Mesenchymal stem cell (in vitro differentiated cells and primary cell): ENCODE results near the gene TMPRSS5.

Experiments
- DNase-seq: peaks from one replicate; pipeline ENCODE4 v3.0.0-alpha.2; 2013
- H2AFZ ChIP-seq: one replicate; pipeline ENCODE4 v1.6.1; 2013; ENCODE audit warnings: low read depth, mild to moderate bottlenecking, control low read depth, inconsistent platforms, low read length, moderate library complexity
- H2AK5ac ChIP-seq: 2 replicates; pipeline ENCODE4 v1.6.1; 2013; ENCODE audit warnings: low read length, moderate library complexity, mild to moderate bottlenecking, inconsistent platforms; ENCODE audit not compliant: severe bottlenecking
- H2BK120ac ChIP-seq: one replicate; pipeline ENCODE4 v1.6.1; 2013; ENCODE audit warnings: low read depth, mild to moderate bottlenecking, inconsistent platforms, low read length, moderate library complexity
- H2BK12ac ChIP-seq, 2 experiments: one replicate each; pipeline ENCODE4 v1.6.1; 2013; ENCODE audit warnings: inconsistent platforms in 2 of 2, low read length in 2 of 2, mild to moderate bottlenecking in 2 of 2, moderate library complexity in 2 of 2, control low read depth in 1 of 2
- H2BK15ac ChIP-seq: one replicate; pipeline ENCODE4 v1.6.1; 2013; ENCODE audit warnings: mild to moderate bottlenecking, low read depth, inconsistent platforms; ENCODE audit not compliant: poor library complexity, severe bottlenecking
- H2BK5ac ChIP-seq: 2 replicates; pipeline ENCODE4 v1.6.1; 2013; ENCODE audit warnings: low read depth, mild to moderate bottlenecking, low read length, control low read depth, inconsistent platforms; ENCODE audit not compliant: poor library complexity, severe bottlenecking
- H3K14ac ChIP-seq, 2 experiments: one replicate each; pipeline ENCODE4 v1.6.1; 2013; ENCODE audit warnings: inconsistent platforms in 2 of 2, low read length in 2 of 2, control low read depth in 1 of 2, mild to moderate bottlenecking in 1 of 2, moderate library complexity in 1 of 2
- H3K18ac ChIP-seq, 2 experiments: one replicate each; pipeline ENCODE4 v1.6.1; 2013; ENCODE audit warnings: inconsistent platforms in 2 of 2, low read length in 2 of 2, control low read depth in 1 of 2, low read depth in 1 of 2, mild to moderate bottlenecking in 1 of 2
- H3K23ac ChIP-seq, 2 experiments: one replicate each; pipeline ENCODE4 v1.6.1; 2013; ENCODE audit warnings: inconsistent platforms in 2 of 2, low read length in 2 of 2, mild to moderate bottlenecking in 2 of 2, moderate library complexity in 2 of 2, control low read depth in 1 of 2
- H3K27ac ChIP-seq: 2 replicates; pipeline ENCODE4 v1.5.1; 2013; ENCODE audit warnings: mild to moderate bottlenecking, moderate library complexity, low read length, control low read depth, inconsistent platforms; ENCODE audit not compliant: poor library complexity, severe bottlenecking
- H3K27me3 ChIP-seq, 2 experiments: 2 replicates each; pipeline versions ENCODE4 v1.6.1 to v1.7.0; 2013; ENCODE audit warnings: low read length in 2 of 2, mild to moderate bottlenecking in 2 of 2, moderate library complexity in 2 of 2, control low read depth in 1 of 2, inconsistent platforms in 1 of 2; ENCODE audit not compliant: control insufficient read depth in 1 of 2, insufficient read depth in 1 of 2
- H3K36me3 ChIP-seq, 2 experiments: 2 replicates each; pipeline versions ENCODE4 v1.6.1 to v1.7.0; 2013; ENCODE audit warnings: low read length in 2 of 2, control low read depth in 1 of 2, inconsistent platforms in 1 of 2, low read depth in 1 of 2, mild to moderate bottlenecking in 1 of 2; ENCODE audit not compliant: insufficient read depth in 2 of 2, control insufficient read depth in 1 of 2
- H3K4ac ChIP-seq, 2 experiments: one replicate each; pipeline ENCODE4 v1.6.1; 2013; ENCODE audit warnings: inconsistent platforms in 2 of 2, low read length in 2 of 2, mild to moderate bottlenecking in 2 of 2, moderate library complexity in 2 of 2, control low read depth in 1 of 2, low read depth in 1 of 2
- H3K4me1 ChIP-seq: 2 replicates; pipeline ENCODE4 v1.6.1; 2013; ENCODE audit warnings: low read depth, low read length, control low read depth; ENCODE audit not compliant: control insufficient read depth, insufficient read depth
- H3K4me2 ChIP-seq: 2 replicates; pipeline ENCODE4 v1.6.1; 2013; ENCODE audit warnings: low read length, mild to moderate bottlenecking, inconsistent platforms; ENCODE audit not compliant: poor library complexity, severe bottlenecking
- H3K4me3 ChIP-seq, 2 experiments: 2 replicates each; pipeline versions ENCODE4 v1.5.1 to v1.7.0; 2013; ENCODE audit warnings: low read length in 2 of 2, mild to moderate bottlenecking in 2 of 2, control low read depth in 1 of 2, low read depth in 1 of 2; ENCODE audit not compliant: insufficient read depth in 1 of 2
- H3K79me1 ChIP-seq: replicated peaks from 2 replicates; pipeline ENCODE4 v1.6.1; 2013; ENCODE audit warnings: mild to moderate bottlenecking, control low read depth, low read length, inconsistent platforms; ENCODE audit not compliant: poor library complexity, severe bottlenecking
- H3K9ac ChIP-seq: 2 replicates; pipeline ENCODE4 v1.7.0; 2013; ENCODE audit warnings: mild to moderate bottlenecking, low read length, moderate library complexity
- H3K9me3 ChIP-seq: 2 replicates; pipeline ENCODE4 v1.7.0; 2013; ENCODE audit warnings: mild to moderate bottlenecking, low read length; ENCODE audit not compliant: control insufficient read depth
- H4K8ac ChIP-seq: one replicate; pipeline ENCODE4 v1.6.1; 2013; ENCODE audit warnings: inconsistent platforms, mild to moderate bottlenecking, low read length, moderate library complexity
- H4K91ac ChIP-seq: one replicate; pipeline ENCODE4 v1.6.1; 2013; ENCODE audit warnings: mild to moderate bottlenecking, low read length, inconsistent platforms
- WGBS: methylation state at CpG from one replicate; pipeline ENCODE4 v1.1.7; 2013; ENCODE audit warnings: mixed read lengths; 5-methylcytosine and 5-hydroxymethylcytosine counted together

The TMPRSS5 gene

DNA sequence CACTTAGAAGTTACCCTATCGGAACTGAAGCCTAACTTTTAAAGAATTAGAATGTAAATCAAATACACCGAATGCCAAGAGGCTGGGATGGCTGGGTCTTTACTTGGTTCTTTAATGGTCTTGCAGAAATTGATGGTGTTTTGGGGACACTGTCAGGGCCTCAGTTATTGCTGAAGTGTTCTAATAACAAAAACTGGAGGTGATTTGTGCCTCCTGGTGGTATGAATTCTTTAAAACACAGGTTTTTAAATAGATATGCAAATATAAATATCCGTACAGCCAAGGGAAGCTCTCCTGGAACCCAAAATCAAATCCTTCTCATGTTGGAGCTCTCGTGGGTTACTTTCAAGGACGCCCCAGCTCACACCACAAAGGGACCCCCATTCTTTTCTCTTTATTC lies 19.3 kb upstream of the TMPRSS5 start:
- Histone ChIP-seq H3K4ac (no peak overlapping the region), H3K9me3 (no peaks in the 10 kb centered on the region), H2AK5ac (no peak overlapping the region), H2BK12ac (no peak overlapping the region), H4K8ac (no peak overlapping the region), H3K27me3 (no peaks in the 10 kb centered on the region), H2BK5ac (no peak overlapping the region), H3K79me1 (no peaks in the 10 kb centered on the region), H3K18ac (no peak overlapping the region), H3K4me2 (no peak overlapping the region), H3K4me3 (no peak overlapping the region), H3K9ac (no peak overlapping the region), H2AFZ (no peak overlapping the region), H3K14ac (no peak overlapping the region), H3K4me1 (no peaks in the 10 kb centered on the region), H4K91ac (no peak overlapping the region), H3K27ac (no peak overlapping the region), H2BK15ac (no peak overlapping the region), H3K23ac (no peak overlapping the region), H3K36me3 (no peaks in the 10 kb centered on the region), H2BK120ac (no peak overlapping the region)
- 98% methylated on average over 5 of the region's 5 CpGs for WGBS
- DNase-seq: no peak

DNA sequence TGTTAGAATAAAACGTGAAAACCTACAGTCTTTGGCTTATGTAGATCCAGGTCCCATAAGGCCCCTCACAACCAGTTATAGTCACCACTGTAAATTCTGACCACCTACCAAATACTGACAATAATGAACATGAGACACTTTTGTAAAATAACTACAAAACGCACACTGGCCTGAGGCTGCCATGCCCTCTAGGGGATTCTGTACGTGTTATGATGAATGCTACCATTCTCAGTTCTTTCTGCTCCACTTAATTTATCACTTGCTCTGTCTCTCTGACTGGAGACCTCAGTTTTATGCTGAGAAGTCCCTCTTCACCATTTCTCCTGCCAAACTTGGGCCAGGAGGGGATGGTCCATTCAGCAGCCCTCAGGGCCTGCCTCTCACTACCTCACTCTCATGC lies 18.7 kb upstream of the TMPRSS5 start:
- H3K18ac ChIP-seq: no peak overlapping the region
- no peaks in the 10 kb centered on the region for H3K36me3 ChIP-seq
- H3K4me1 ChIP-seq: no peaks in the 10 kb centered on the region
- H2BK15ac ChIP-seq: no peak overlapping the region
- no peak overlapping the region for H4K8ac ChIP-seq
- no peak overlapping the region for H2AFZ ChIP-seq
- H2BK12ac ChIP-seq: no peak overlapping the region
- H2BK120ac ChIP-seq: no peak overlapping the region
- H3K4me3 ChIP-seq: no peak overlapping the region
- H3K23ac ChIP-seq: no peak overlapping the region
- no peaks in the 10 kb centered on the region for H3K79me1 ChIP-seq
- H3K27ac ChIP-seq: no peak overlapping the region
- DNase-seq: no peak
- whole genome bisulfite sequencing: 87% methylated on average over 3 of the region's 3 CpGs
- no peak overlapping the region for H2AK5ac ChIP-seq
- no peaks in the 10 kb centered on the region for H3K9me3 ChIP-seq
- H3K9ac ChIP-seq: no peak overlapping the region
- no peak overlapping the region for H4K91ac ChIP-seq
- H3K14ac ChIP-seq: no peak overlapping the region
- no peaks in the 10 kb centered on the region for H3K27me3 ChIP-seq
- H3K4me2 ChIP-seq: no peak overlapping the region
- H3K4ac ChIP-seq: no peak overlapping the region
- H2BK5ac ChIP-seq: no peak overlapping the region

DNA sequence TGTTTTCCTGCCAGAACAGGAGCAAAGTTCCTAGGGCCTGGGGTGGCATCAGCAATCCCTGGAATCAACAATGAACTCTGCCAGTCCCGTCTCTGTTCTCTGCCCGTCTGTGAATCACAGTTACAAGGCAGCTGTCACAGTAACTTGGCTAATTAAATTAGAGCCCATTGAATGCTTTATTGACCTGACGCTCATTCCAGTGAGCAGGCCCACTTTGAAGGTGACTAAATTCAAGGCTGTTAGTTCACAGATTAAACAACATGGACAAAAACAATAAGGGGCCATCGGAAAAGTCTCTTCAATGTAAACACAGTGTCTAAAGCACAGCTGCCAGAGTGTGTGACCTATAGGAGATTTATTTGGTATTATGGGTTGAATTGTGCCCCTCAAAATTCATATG lies 17.7 kb upstream of the TMPRSS5 start:
- 80% methylated on average over 4 of the region's 4 CpGs for WGBS
- no peak overlapping the region for H2AK5ac ChIP-seq

DNA sequence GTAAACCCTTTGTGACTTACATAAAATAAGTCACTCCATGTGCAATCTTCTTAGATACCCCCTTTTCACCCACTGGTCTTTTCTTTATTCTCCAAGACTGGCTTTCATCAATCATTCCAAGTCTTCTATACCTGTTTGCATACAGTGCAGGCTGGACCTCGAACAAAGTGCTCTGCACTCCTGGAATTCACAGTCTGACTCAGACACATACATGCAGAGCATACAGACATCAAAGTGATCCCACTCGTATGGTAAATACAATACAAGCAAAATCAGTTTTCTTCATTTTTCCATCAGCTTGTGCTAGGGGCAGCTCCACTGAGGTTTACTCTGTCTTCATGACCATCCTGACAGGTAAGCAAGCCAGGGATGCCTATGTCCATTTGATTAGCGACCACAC lies 16.8 kb upstream of the TMPRSS5 start:
- Histone ChIP-seq H2BK120ac (no peak overlapping the region), H2BK15ac (no peak overlapping the region), H3K4ac (no peak overlapping the region), H3K18ac (no peak overlapping the region), H3K9me3 (no peaks in the 10 kb centered on the region), H3K9ac (no peak overlapping the region), H2AK5ac (no peak overlapping the region), H3K4me3 (no peak overlapping the region), H3K23ac (no peak overlapping the region), H3K36me3 (peaks cover 0 to 6% of the 10 kb centered on the region in 2 experiments), H3K27ac (no peak overlapping the region), H3K4me1 (no peaks in the 10 kb centered on the region), H2BK12ac (no peak overlapping the region), H3K79me1 (no peaks in the 10 kb centered on the region), H2AFZ (no peak overlapping the region), H3K27me3 (no peaks in the 10 kb centered on the region), H3K4me2 (no peak overlapping the region), H4K8ac (no peak overlapping the region), H2BK5ac (no peak overlapping the region), H3K14ac (no peak overlapping the region), H4K91ac (no peak overlapping the region)
- DNase-seq: no peak
- 75% methylated on average over 3 of the region's 3 CpGs for WGBS

More for the DNA sequence above, 17.7 kb upstream of the TMPRSS5 start:
- H3K4me2 ChIP-seq: no peak overlapping the region
- H2AFZ ChIP-seq: no peak overlapping the region
- no peak overlapping the region for H4K8ac ChIP-seq
- H3K4me3 ChIP-seq: no peak overlapping the region
- H3K23ac ChIP-seq: no peak overlapping the region
- no peak overlapping the region for H2BK120ac ChIP-seq
- no peaks in the 10 kb centered on the region for H3K27me3 ChIP-seq
- no peak overlapping the region for H4K91ac ChIP-seq
- no peak overlapping the region for H2BK15ac ChIP-seq
- no peaks in the 10 kb centered on the region for H3K4me1 ChIP-seq
- H3K27ac ChIP-seq: no peak overlapping the region
- no peak overlapping the region for H3K9ac ChIP-seq
- H3K4ac ChIP-seq: no peak overlapping the region
- H3K18ac ChIP-seq: no peak overlapping the region
- no peaks in the 10 kb centered on the region for H3K9me3 ChIP-seq
- H3K14ac ChIP-seq: no peak overlapping the region
- H3K36me3 ChIP-seq: peaks cover 0 to 6% of the 10 kb centered on the region in 2 experiments
- DNase-seq: no peak
- no peaks in the 10 kb centered on the region for H3K79me1 ChIP-seq
- H2BK12ac ChIP-seq: no peak overlapping the region
- no peak overlapping the region for H2BK5ac ChIP-seq
